Transverse colon (tissue), 4 donors: ENCODE measurements around the gene GPX4. TPM values are rescaled to one million over a fixed set of nuclear protein-coding genes. Genes with fewer than 3 reads are reported as not detected.
A peak's percentile ranks its signal among the peaks of the same experiment; 100 is the strongest.

Experiments
- DNase-seq: peaks from one replicate; pipeline ENCODE4 v3.0.0-alpha.2; 2019
- H3K27ac ChIP-seq, 4 donors: fragments of 200-600 bp; sonication (generic); 2 replicates each; pipeline ENCODE4 v1.5.1; 2016 to 2018; ENCODE audit warnings: inconsistent platforms in 4 of 4
- H3K27me3 ChIP-seq: fragments of 200-600 bp; sonication (generic); 2 replicates; pipeline ENCODE4 v1.5.1; 2017; ENCODE audit warnings: inconsistent platforms
- H3K36me3 ChIP-seq, 4 donors: fragments of 200-600 bp; sonication (generic); 2 replicates each; pipeline ENCODE4 v1.5.1; 2017 to 2019; ENCODE audit warnings: inconsistent platforms in 4 of 4
- H3K4me1 ChIP-seq, 4 donors: fragments of 200-600 bp; sonication (generic); 2 replicates each; pipeline ENCODE4 v1.5.1; 2017 to 2020; ENCODE audit warnings: inconsistent platforms in 4 of 4
- H3K4me3 ChIP-seq, 4 donors: fragments of 200-600 bp; sonication (generic); 1 replicate in 1 of 4; 2 replicates in 3 of 4; pipeline versions ENCODE4 v1.5.1 to v1.6.1; 2017 to 2019; ENCODE audit warnings: inconsistent platforms in 4 of 4
- H3K9me3 ChIP-seq, 2 donors: fragments of 200-600 bp; sonication (generic); 2 replicates each; pipeline ENCODE4 v1.5.1; 2017 to 2019; ENCODE audit warnings: inconsistent platforms in 2 of 2
- CTCF ChIP-seq, 5 experiments: fragments of 200-600 bp in 3 of 5; fragments of 450-650 bp in 2 of 5; sonication (generic) in 3 of 5; IDR thresholded peaks; 1 replicate in 2 of 5; 2 replicates in 3 of 5; pipeline ENCODE4 v1.5.1; 2016 to 2017; ENCODE audit warnings: antibody characterized with exemption in 5 of 5, inconsistent platforms in 3 of 5, mild to moderate bottlenecking in 2 of 5, moderate library complexity in 1 of 5
- EP300 ChIP-seq: sonication (generic); formaldehyde crosslinking; IDR thresholded peaks from one replicate; pipeline ENCODE4 v1.6.1; 2017; ENCODE audit warnings: antibody characterized with exemption, low read depth
- POLR2A ChIP-seq: fragments of 450-650 bp; IDR thresholded peaks from one replicate; pipeline ENCODE4 v1.6.1; 2016; ENCODE audit warnings: antibody characterized with exemption, mild to moderate bottlenecking, moderate library complexity
- POLR2AphosphoS5 ChIP-seq, 3 donors: sonication (generic); formaldehyde crosslinking; IDR thresholded peaks; one replicate each; pipeline ENCODE4 v1.6.1; 2016; ENCODE audit warnings: antibody characterized with exemption in 3 of 3
- WGBS, 2 donors: methylation state at CpG; one replicate each; pipeline ENCODE4 v1.1.5; 2018; ENCODE audit warnings: low coverage in 1 of 2; 5-methylcytosine and 5-hydroxymethylcytosine counted together
- in situ Hi-C, 4 donors: fragments of 200-750 bp; cut with MboI; loops; one replicate each; pipeline versions ENCODE4 v1.15.0 to v1.15.1; 2017; ENCODE audit warnings: low sequenced_read_pairs in 3 of 4, low pct_ligation_motif_present in 1 of 4, low pct_unique_long_range_greater_than_20kb in 1 of 4
- intact Hi-C: fragments of 100-400 bp; cut with DNase I; formaldehyde crosslinking; loops from one replicate; pipeline ENCODE4 v1.15.1; 2023; ENCODE audit warnings: low total_unique reads
- total RNA-seq, 4 donors: library from RNA; depleted of rRNA; stranded (reverse); fragments of >200 nt; gene quantifications; one replicate each; pipeline ENCODE4 v1.1.0, GENCODE V29; 2016

Gene GPX4
- total RNA-seq, 4 donors from 2014 or later = 115 to 426 (median 261) TPM

GRCh38 chr19:1154731-1155351 is 51.0 kb downstream of the GPX4 start:
- Histone ChIP-seq H3K27ac (peak overlapping the region; percentile 82 to 90 (median 85)), H3K36me3 (peaks cover 0 to 10% (median 2%) of the 10 kb centered on the region in 4 donors), H3K9me3 (no peaks in the 10 kb centered on the region), H3K4me1 (peaks cover 17 to 22% (median 20%) of the 10 kb centered on the region in 4 donors), H3K27me3 (no peaks in the 10 kb centered on the region), H3K4me3 (peak overlapping the region in 2 of 4 donors; percentile 8 to 14)
- in situ Hi-C loops (no loop called here), intact Hi-C loops (no loop called here)
- 43% methylated on average over 31 of the region's 32 CpGs; no CpG with 5 or more reads in 1 of the 2 donors for WGBS, 2 donors
- peak; percentile 89 for DNase-seq
- TF ChIP-seq CTCF (IDR thresholded peaks at IDR 0.05) = no peak
- peak; percentile 88 for TF ChIP-seq EP300
- no peak for TF ChIP-seq POLR2A
- peak; percentile 29 to 86 (median 75) for TF ChIP-seq POLR2AphosphoS5 (IDR thresholded peaks at IDR 0.05)

GRCh38 chr19:1155352-1156304 is 51.8 kb downstream of the GPX4 start:
- Histone ChIP-seq H3K4me3 (peak overlapping the region in 1 of 4 donors; percentile 8), H3K27ac (peak overlapping the region; percentile 82 to 90 (median 85)), H3K4me1 (peaks cover 17 to 22% (median 20%) of the 10 kb centered on the region in 4 donors), H3K36me3 (peaks cover 0 to 10% (median 2%) of the 10 kb centered on the region in 4 donors), H3K9me3 (no peaks in the 10 kb centered on the region), H3K27me3 (no peaks in the 10 kb centered on the region)
- 60 to 79% methylated on average over 1 to 16 of the region's 29 CpGs for WGBS, 2 donors
- in situ Hi-C loops (no loop called here), intact Hi-C loops (no loop called here)
- no peak for DNase-seq
- TF ChIP-seq POLR2AphosphoS5 (IDR thresholded peaks at IDR 0.05) = peak in 1 of 3 donors; percentile 0
- TF ChIP-seq POLR2A = no peak

Other genes starting within 250 kb of the GPX4 start
- gene CFD, start 244.3 kb upstream of the GPX4 start, total RNA-seq = 100 to 1,000 TPM; 147 to 368 (median 208) TPM
- gene MED16, start 210.8 kb upstream of the GPX4 start, total RNA-seq = 100 to 1,000 TPM in 1 of 4 donors, 10 to 100 TPM in 3; 58.1 to 158 (median 78.4) TPM
- gene RNU6-9, start 210.5 kb upstream of the GPX4 start, total RNA-seq = not detected
- 10 to 100 TPM; 43.8 to 49.4 (median 46.7) TPM for gene R3HDM4, start 190.8 kb upstream of the GPX4 start, total RNA-seq
- gene KISS1R, start 186.7 kb upstream of the GPX4 start, total RNA-seq = not detected
- 1 to 10 TPM; 2.2 to 8.7 (median 4.3) TPM for gene ARID3A, start 178.0 kb upstream of the GPX4 start, total RNA-seq
- gene WDR18, start 119.6 kb upstream of the GPX4 start, total RNA-seq = 10 to 100 TPM; 23.1 to 47.4 (median 39.0) TPM
- gene GRIN3B, start 103.6 kb upstream of the GPX4 start, total RNA-seq = 1 to 10 TPM in 1 of 4 donors, not detected in 3; 1.6 TPM
- gene TMEM259, start 82.9 kb upstream of the GPX4 start, total RNA-seq = 100 to 1,000 TPM; 226 to 676 (median 303) TPM
- not detected for gene RNU6-2, start 82.5 kb upstream of the GPX4 start, total RNA-seq
- gene CNN2, start 77.4 kb upstream of the GPX4 start, total RNA-seq = 10 to 100 TPM; 39.2 to 57.6 (median 48.2) TPM
- gene ABCA7, start 63.9 kb upstream of the GPX4 start, total RNA-seq = 100 to 1,000 TPM in 1 of 4 donors, 10 to 100 TPM in 3; 47.1 to 128 (median 82.0) TPM
- gene ARHGAP45, start 36.8 kb upstream of the GPX4 start, total RNA-seq = 100 to 1,000 TPM in 1 of 4 donors, 10 to 100 TPM in 2, 1 to 10 TPM in 1; 10.0 to 174 (median 76.9) TPM
- 100 to 1,000 TPM in 2 of 4 donors, 10 to 100 TPM in 2; 74.8 to 167 (median 103) TPM for gene POLR2E, start 8.6 kb upstream of the GPX4 start, total RNA-seq
- 100 to 1,000 TPM in 1 of 4 donors, 10 to 100 TPM in 3; 34.5 to 142 (median 48.3) TPM for gene SBNO2, start 70.3 kb downstream of the GPX4 start, total RNA-seq
- 100 to 1,000 TPM in 3 of 4 donors, 10 to 100 TPM in 1; 93.7 to 152 (median 103) TPM for gene STK11, start 101.8 kb downstream of the GPX4 start, total RNA-seq
- 1 to 10 TPM in 1 of 4 donors, under 1 TPM in 2, not detected in 1; 0.32 to 5.2 (median 0.68) TPM for gene CBARP, start 134.0 kb downstream of the GPX4 start, total RNA-seq
- 100 to 1,000 TPM; 157 to 650 (median 240) TPM for gene ATP5F1D, start 137.8 kb downstream of the GPX4 start, total RNA-seq
- gene MIDN, start 144.6 kb downstream of the GPX4 start, total RNA-seq = 100 to 1,000 TPM in 3 of 4 donors, 10 to 100 TPM in 1; 89.4 to 379 (median 116) TPM
- gene CIRBP, start 165.3 kb downstream of the GPX4 start, total RNA-seq = 100 to 1,000 TPM; 431 to 488 (median 460) TPM
- gene FAM174C, start 171.5 kb downstream of the GPX4 start, total RNA-seq = 100 to 1,000 TPM in 2 of 4 donors, 10 to 100 TPM in 2; 72.5 to 116 (median 99.0) TPM
- gene EFNA2, start 181.9 kb downstream of the GPX4 start, total RNA-seq = 100 to 1,000 TPM in 1 of 4 donors, 10 to 100 TPM in 3; 30.5 to 112 (median 40.6) TPM